Lung (tissue), 12 donors: ENCODE measurements around the gene ZRANB3. TPM values are rescaled to one million over a fixed set of nuclear protein-coding genes. Genes with fewer than 3 reads are reported as not detected.

ENCODE experiments used
- ATAC-seq: fragments of 200-7000 bp; cut with Tn5 transposase; one replicate; pipeline ENCODE4 v1.9.1; 2020; ENCODE audit warnings: moderate number of reproducible peaks; ENCODE audit not compliant: insufficient read depth, low FRiP score
- DNase-seq, 3 donors: peaks; one replicate each; pipeline ENCODE4 v3.0.0-alpha.2; 2013 to 2017
- H3K27ac ChIP-seq, 2 donors: one replicate each; pipeline ENCODE4 v1.5.1; 2013; ENCODE audit warnings: mild to moderate bottlenecking in 2 of 2, moderate library complexity in 2 of 2, control low read depth in 1 of 2, inconsistent platforms in 1 of 2, low read depth in 1 of 2, low read length in 1 of 2
- H3K27me3 ChIP-seq, 3 donors: one replicate each; pipeline ENCODE4 v1.5.1; 2013; ENCODE audit warnings: low read length in 2 of 3; ENCODE audit not compliant: control insufficient read depth in 3 of 3, insufficient read depth in 3 of 3
- H3K36me3 ChIP-seq, 4 donors: one replicate each; pipeline ENCODE4 v1.5.1; 2013; ENCODE audit warnings: low read length in 4 of 4, mild to moderate bottlenecking in 1 of 4, moderate library complexity in 1 of 4; ENCODE audit not compliant: control insufficient read depth in 4 of 4, insufficient read depth in 4 of 4
- H3K4me1 ChIP-seq, 5 donors: one replicate each; pipeline ENCODE4 v1.5.1; 2013; ENCODE audit warnings: low read length in 5 of 5, mild to moderate bottlenecking in 2 of 5, moderate library complexity in 1 of 5; ENCODE audit not compliant: control insufficient read depth in 5 of 5, insufficient read depth in 5 of 5
- H3K4me3 ChIP-seq: one replicate; pipeline ENCODE4 v1.5.1; 2013; ENCODE audit warnings: mild to moderate bottlenecking, control low read depth, moderate library complexity
- H3K9ac ChIP-seq, 2 donors: one replicate each; pipeline ENCODE4 v1.5.1; 2013; ENCODE audit warnings: low read length in 2 of 2, control low read depth in 1 of 2; ENCODE audit not compliant: insufficient read depth in 1 of 2
- H3K9me3 ChIP-seq, 4 donors: one replicate each; pipeline ENCODE4 v1.5.1; 2013; ENCODE audit warnings: low read length in 3 of 4, mild to moderate bottlenecking in 1 of 4, moderate library complexity in 1 of 4; ENCODE audit not compliant: control insufficient read depth in 4 of 4, insufficient read depth in 3 of 4
- CTCF ChIP-seq: IDR thresholded peaks from 2 replicates; pipeline ENCODE4 v1.5.1; 2012; ENCODE audit warnings: mild to moderate bottlenecking; ENCODE audit errors: control extremely low read depth, extremely low read depth
- WGBS, 2 donors: extraction: QIAGEN DNeasy Blood & Tissue Kit; methylation state at CpG; one replicate each; pipeline ENCODE4 v1.1.7; 2013; 5-methylcytosine and 5-hydroxymethylcytosine counted together
- polyA plus RNA-seq, 2 donors: library from polyadenylated mRNA; stranded (reverse); fragments of 200-250 nt; gene quantifications; one replicate each; pipeline ENCODE4 v1.2.1, GENCODE V29; 2013
- total RNA-seq, 2 donors: library from RNA; depleted of rRNA in 1 of 2; stranded (reverse); fragments of >200 nt in 1 of 2; gene quantifications; one replicate each; pipeline ENCODE4 v1.2.1, GENCODE V29; 2014 to 2021
- donor health status: control.
- donor health status: control.
- donor health status: Bipolar disorder and iron deficiency.
- donor health status: healthy.
- donor health status: DM: yes; HTN: yes; CAD: no.

Gene ZRANB3
- total and polyA plus RNA-seq, 4 donors: 1.3 to 14.9 (median 3.3) TPM

- H3K9me3 ChIP-seq: no peaks in the 10 kb centered on the region
- no peak overlapping the region for H3K4me3 ChIP-seq
- H3K4me1 ChIP-seq: peaks cover 0 to 8% (median 0%) of the 10 kb centered on the region in 5 donors
- peaks cover 5 to 16% (median 11%) of the 10 kb centered on the region in 4 donors for H3K36me3 ChIP-seq
- no peak overlapping the region for H3K27ac ChIP-seq
- DNase-seq (no peak), ATAC-seq (no peak)
- WGBS, 2 donors: 97 to 99% methylated on average over 2 of the region's 2 CpGs
- no peaks in the 10 kb centered on the region for H3K27me3 ChIP-seq
- TF ChIP-seq CTCF: no peak
- no peak overlapping the region for H3K9ac ChIP-seq
Observed at GRCh38 chr2:135097532-135098231, 433.3 kb downstream of the ZRANB3 start.

- no peak for ATAC-seq
- no peak for DNase-seq
- TF ChIP-seq CTCF: no peak
- Histone ChIP-seq H3K27me3 (no peaks in the 10 kb centered on the region), H3K9ac (no peak overlapping the region), H3K36me3 (peaks cover 5 to 14% (median 11%) of the 10 kb centered on the region in 4 donors), H3K4me1 (peaks cover 0 to 6% (median 0%) of the 10 kb centered on the region in 5 donors), H3K9me3 (no peaks in the 10 kb centered on the region), H3K4me3 (no peak overlapping the region), H3K27ac (no peak overlapping the region)
- WGBS, 2 donors: 86 to 88% methylated on average over 4 of the region's 4 CpGs
Observed at GRCh38 chr2:135096665-135097446, 434.2 kb downstream of the ZRANB3 start.

- H3K27me3 ChIP-seq: no peaks in the 10 kb centered on the region
- 93 to 97% methylated on average over 3 of the region's 3 CpGs for WGBS, 2 donors
- H3K27ac ChIP-seq: no peak overlapping the region
- ATAC-seq: no peak
- no peak overlapping the region for H3K9ac ChIP-seq
- H3K4me1 ChIP-seq: peaks cover 0 to 5% (median 0%) of the 10 kb centered on the region in 5 donors
- H3K36me3 ChIP-seq: peaks cover 5 to 14% (median 11%) of the 10 kb centered on the region in 4 donors
- TF ChIP-seq CTCF: no peak
- no peak for DNase-seq
- H3K9me3 ChIP-seq: no peaks in the 10 kb centered on the region
- H3K4me3 ChIP-seq: no peak overlapping the region
Observed at GRCh38 chr2:135095591-135095990, 435.4 kb downstream of the ZRANB3 start.
